ENCODE results near the gene FOLR3. TPM values are rescaled to one million over a fixed set of nuclear protein-coding genes. Genes with fewer than 3 reads are reported as not detected.

FOLR3 gene
- total and polyA plus RNA-seq, 2 of the 4 experiments (the other 2 are of a cell fraction), result 0.29 to 0.36 TPM

DNA sequence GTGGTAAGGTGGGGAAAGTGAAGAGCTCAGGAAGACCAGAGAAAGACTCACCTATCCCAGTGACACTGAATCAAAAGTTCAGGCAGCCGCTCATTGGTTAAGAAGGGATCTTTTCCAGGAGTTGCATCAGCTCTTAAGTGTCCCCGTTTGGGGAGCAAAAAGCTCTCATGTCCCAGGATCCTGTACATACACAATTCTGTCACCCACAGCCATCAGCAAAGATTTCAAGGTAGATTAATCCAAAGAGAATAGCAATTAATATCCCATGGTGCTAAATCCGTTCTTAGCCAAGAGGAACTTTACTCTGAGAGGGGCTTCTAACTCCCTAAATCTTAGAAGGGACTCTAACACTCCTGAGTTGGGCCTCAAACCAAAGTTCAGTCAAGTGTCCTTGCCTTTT, 19.3 kb downstream of the FOLR3 start:
- H3K9me1 ChIP-seq (ENCODE audit: insufficient read depth, low read length), result no peaks in the 10 kb centered on the region
- no peak overlapping the region for H3K27ac ChIP-seq (ENCODE audit: insufficient read depth, low read length)
- no peak overlapping the region for H2AK9ac ChIP-seq (replicated peaks; ENCODE audit: low read depth, low read length, poor library complexity)
- dilution Hi-C loops (cut with HindIII; ENCODE audit: low sequenced_read_pairs, unreplicated experiment) (no loop called here), in situ Hi-C loops (cut with MboI; ENCODE audit: low sequenced_read_pairs) (no loop called here), intact Hi-C loops (cut with micrococcal nuclease) (no loop called here)
- H3K27me3 ChIP-seq (ENCODE audit: control insufficient read depth, insufficient read depth, low read length), result peaks cover 17% of the 10 kb centered on the region
- no peaks in the 10 kb centered on the region for H3K9me3 ChIP-seq (ENCODE audit: control insufficient read depth, insufficient read depth, low read length)
- H2BK120ac ChIP-seq (ENCODE audit: low read depth, low read length), result no peak overlapping the region
- no peak overlapping the region for H2BK20ac ChIP-seq (ENCODE audit: low read depth, low read length)
- no peak overlapping the region for H3K23ac ChIP-seq (ENCODE audit: low read depth, low read length)
- no peaks in the 10 kb centered on the region for H3K79me1 ChIP-seq (ENCODE audit: low read depth in 1 of 2, low read length in 2 of 2)
- H3K4me3 ChIP-seq (ENCODE audit: insufficient read depth, low read depth, low read length), result no peak overlapping the region
- ATAC-seq (ENCODE audit: low read depth) (no peak), DNase-seq (no peak)
- ChIA-PET CTCF (interaction anchor here (1.3 kb wide), 1 partner anchor 129 kb away, joined by 3 read pairs; no protein-coding TSS in a partner anchor), POLR2A (ENCODE audit: unreplicated experiment) (no interaction called here)
- no peak overlapping the region for H4K5ac ChIP-seq (ENCODE audit: low read depth, low read length)
- no peaks in the 10 kb centered on the region for H4K20me1 ChIP-seq (ENCODE audit: insufficient read depth, low read length)
- H2AK5ac ChIP-seq (ENCODE audit: low read depth, low read length), result no peak overlapping the region
- H3K4me1 ChIP-seq (ENCODE audit: control insufficient read depth, insufficient read depth, low read length), result no peaks in the 10 kb centered on the region
- H3K18ac ChIP-seq (ENCODE audit: low read depth, low read length), result no peak overlapping the region
- TF ChIP-seq NFE2L2 (IDR thresholded peaks at IDR 0.05; ENCODE audit: low read depth, low read length) (no peak), POLR2A (IDR thresholded peaks at IDR 0.05; ENCODE audit: low read depth, low read length) (no peak), MXI1 (IDR thresholded peaks at IDR 0.05; ENCODE audit: borderline replicate concordance, low read depth, low read length) (no peak), MAZ (IDR thresholded peaks at IDR 0.05; ENCODE audit: borderline replicate concordance, low read depth, low read length) (no peak), FOS (IDR thresholded peaks at IDR 0.05; ENCODE audit: low read depth, low read length) (no peak), RAD21 (IDR thresholded peaks at IDR 0.05; ENCODE audit: low read length) (no peak), CHD1 (IDR thresholded peaks at IDR 0.05; ENCODE audit: low read depth, low read length) (no peak), MAFK (IDR thresholded peaks at IDR 0.05; ENCODE audit: low read depth, low read length) (no peak), RFX5 (IDR thresholded peaks at IDR 0.05; ENCODE audit: low read depth, low read length) (no peak), SMC3 (IDR thresholded peaks at IDR 0.05; ENCODE audit: low read depth, low read length) (no peak), CEBPB (IDR thresholded peaks at IDR 0.05; ENCODE audit: low read depth, low read length) (no peak), BHLHE40 (IDR thresholded peaks at IDR 0.05; ENCODE audit: low read depth, low read length) (no peak), RCOR1 (IDR thresholded peaks at IDR 0.05; ENCODE audit: insufficient replicate concordance, low read length) (no peak)
- TF ChIP-seq, protein P1, sequence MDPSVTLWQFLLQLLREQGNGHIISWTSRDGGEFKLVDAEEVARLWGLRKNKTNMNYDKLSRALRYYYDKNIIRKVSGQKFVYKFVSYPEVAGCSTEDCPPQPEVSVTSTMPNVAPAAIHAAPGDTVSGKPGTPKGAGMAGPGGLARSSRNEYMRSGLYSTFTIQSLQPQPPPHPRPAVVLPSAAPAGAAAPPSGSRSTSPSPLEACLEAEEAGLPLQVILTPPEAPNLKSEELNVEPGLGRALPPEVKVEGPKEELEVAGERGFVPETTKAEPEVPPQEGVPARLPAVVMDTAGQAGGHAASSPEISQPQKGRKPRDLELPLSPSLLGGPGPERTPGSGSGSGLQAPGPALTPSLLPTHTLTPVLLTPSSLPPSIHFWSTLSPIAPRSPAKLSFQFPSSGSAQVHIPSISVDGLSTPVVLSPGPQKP (IDR thresholded peaks at IDR 0.05; ENCODE audit: borderline replicate concordance, low read depth, low read length), result no peak
- TF ChIP-seq, protein P2, sequence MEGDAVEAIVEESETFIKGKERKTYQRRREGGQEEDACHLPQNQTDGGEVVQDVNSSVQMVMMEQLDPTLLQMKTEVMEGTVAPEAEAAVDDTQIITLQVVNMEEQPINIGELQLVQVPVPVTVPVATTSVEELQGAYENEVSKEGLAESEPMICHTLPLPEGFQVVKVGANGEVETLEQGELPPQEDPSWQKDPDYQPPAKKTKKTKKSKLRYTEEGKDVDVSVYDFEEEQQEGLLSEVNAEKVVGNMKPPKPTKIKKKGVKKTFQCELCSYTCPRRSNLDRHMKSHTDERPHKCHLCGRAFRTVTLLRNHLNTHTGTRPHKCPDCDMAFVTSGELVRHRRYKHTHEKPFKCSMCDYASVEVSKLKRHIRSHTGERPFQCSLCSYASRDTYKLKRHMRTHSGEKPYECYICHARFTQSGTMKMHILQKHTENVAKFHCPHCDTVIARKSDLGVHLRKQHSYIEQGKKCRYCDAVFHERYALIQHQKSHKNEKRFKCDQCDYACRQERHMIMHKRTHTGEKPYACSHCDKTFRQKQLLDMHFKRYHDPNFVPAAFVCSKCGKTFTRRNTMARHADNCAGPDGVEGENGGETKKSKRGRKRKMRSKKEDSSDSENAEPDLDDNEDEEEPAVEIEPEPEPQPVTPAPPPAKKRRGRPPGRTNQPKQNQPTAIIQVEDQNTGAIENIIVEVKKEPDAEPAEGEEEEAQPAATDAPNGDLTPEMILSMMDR (conservative IDR thresholded peaks at IDR 0.05; ENCODE audit: low read depth, low read length), result no peak
- TF ChIP-seq, protein P3, sequence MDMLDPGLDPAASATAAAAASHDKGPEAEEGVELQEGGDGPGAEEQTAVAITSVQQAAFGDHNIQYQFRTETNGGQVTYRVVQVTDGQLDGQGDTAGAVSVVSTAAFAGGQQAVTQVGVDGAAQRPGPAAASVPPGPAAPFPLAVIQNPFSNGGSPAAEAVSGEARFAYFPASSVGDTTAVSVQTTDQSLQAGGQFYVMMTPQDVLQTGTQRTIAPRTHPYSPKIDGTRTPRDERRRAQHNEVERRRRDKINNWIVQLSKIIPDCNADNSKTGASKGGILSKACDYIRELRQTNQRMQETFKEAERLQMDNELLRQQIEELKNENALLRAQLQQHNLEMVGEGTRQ (IDR thresholded peaks at IDR 0.05; ENCODE audit: low read depth, low read length), result no peak
- no peak overlapping the region for H2AFZ ChIP-seq (replicated peaks; ENCODE audit: low read length, poor library complexity)
- no peak overlapping the region for H3K4ac ChIP-seq (ENCODE audit: low read depth, low read length)
- H4K8ac ChIP-seq (ENCODE audit: low read depth in 2 of 2, low read length in 2 of 2), result no peak overlapping the region
- no peaks in the 10 kb centered on the region for H3K36me3 ChIP-seq (ENCODE audit: control insufficient read depth, insufficient read depth, low read length)
- no peak overlapping the region for H4K91ac ChIP-seq (ENCODE audit: insufficient read depth, low read depth, low read length)
- BruUV-seq (replicated peaks), result no TSS peak
- no peak overlapping the region for H3K9ac ChIP-seq (ENCODE audit: low read depth, low read length)
- no peak overlapping the region for H3K14ac ChIP-seq (replicated peaks; ENCODE audit: low read depth, low read length)
- no peak overlapping the region for H3K56ac ChIP-seq (ENCODE audit: extremely low read depth, insufficient read depth, low read length)
- WGBS, 2 experiments (ENCODE audit: extremely low coverage in 2 of 2, insufficient read length in 1 of 2), result no CpG with 5 or more reads among the region's 3 CpGs
- no peak overlapping the region for H2BK5ac ChIP-seq (ENCODE audit: low read depth, low read length, poor library complexity, severe bottlenecking)
- no peak overlapping the region for H2BK15ac ChIP-seq (ENCODE audit: low read depth, low read length)
- no peak overlapping the region for H3K4me2 ChIP-seq (ENCODE audit: low read depth, low read length)

Data from IMR-90 (cell line).